Hematopoietic multipotent progenitor cell treated with erythropoietin and hydrocortisone succinate and interleukin-3 and kit ligand, for 4 days (in vitro differentiated cells): ENCODE results near the gene MEF2B.
"Not testable (repeated sequence)": the region's sequence is repeated elsewhere in the genome, so short reads cannot be mapped to it uniquely, and the experiment has no call there.

Experiments used
- DNase-seq: peaks from one replicate; pipeline ENCODE4 v3.0.0-alpha.2; 2015

MEF2B gene

GRCh38 chr19:19192910-19193423 lies 22.9 kb upstream of the MEF2B start:
- peak; percentile 67 for DNase-seq

GRCh38 chr19:19192078-19192882 lies 22.2 kb upstream of the MEF2B start, which contains the start of the genes BORCS8 and RFXANK:
Gene BORCS8, minus strand, starts transcription at chr19:19192152. Its CDS starts 35 bp downstream, at chr19:19192117.
Gene RFXANK, plus strand, starts transcription at chr19:19192258. Its CDS starts 1,689 bp downstream, at chr19:19193947.
- DNase-seq: peak; percentile 100

GRCh38 chr19:19191768-19192077 lies 21.7 kb upstream of the MEF2B start:
- DNase-seq: no peak

GRCh38 chr19:19186742-19187141 lies 16.7 kb upstream of the MEF2B start:
- DNase-seq: no peak

GRCh38 chr19:19185853-19186740 lies 16.0 kb upstream of the MEF2B start:
- peak; percentile 85 for DNase-seq

- DNase-seq: peak; percentile 55
Measured at GRCh38 chr19:19181488-19181998, 11.5 kb upstream of the MEF2B start.

GRCh38 chr19:19179548-19180441 lies 9.7 kb upstream of the MEF2B start:
- peak; percentile 77 for DNase-seq

GRCh38 chr19:19176950-19177349 lies 6.9 kb upstream of the MEF2B start:
- no peak for DNase-seq

GRCh38 chr19:19173243-19173642 lies 3.2 kb upstream of the MEF2B start:
- DNase-seq: not testable (repeated sequence)

- DNase-seq: peak; percentile 63
Measured at GRCh38 chr19:19171821-19172532, 1.9 kb upstream of the MEF2B start.

- DNase-seq: no peak
Measured at GRCh38 chr19:19170873-19171672, 1.0 kb upstream of the MEF2B start.

- DNase-seq: no peak
Measured at GRCh38 chr19:19169236-19170052, 619 bp downstream of the MEF2B start.

- DNase-seq: no peak
Measured at GRCh38 chr19:19167612-19168011, 2.5 kb downstream of the MEF2B start.

GRCh38 chr19:19165396-19165795 lies 4.7 kb downstream of the MEF2B start:
- DNase-seq: no peak

- DNase-seq: no peak
Measured at GRCh38 chr19:19162495-19162894, 7.6 kb downstream of the MEF2B start.

GRCh38 chr19:19160461-19161035 lies 9.5 kb downstream of the MEF2B start:
- DNase-seq: peak; percentile 48

GRCh38 chr19:19159534-19159933 lies 10.5 kb downstream of the MEF2B start:
- DNase-seq: no peak

- DNase-seq: no peak
Measured at GRCh38 chr19:19157808-19158207, 12.3 kb downstream of the MEF2B start.

- no peak for DNase-seq
Measured at GRCh38 chr19:19155495-19156219, 14.4 kb downstream of the MEF2B start.
